GM12864 (cell line): Measurements from ENCODE around the gene MAP2K5.

Experiments used
- DNase-seq: peaks from one replicate; pipeline ENCODE4 v3.0.0-alpha.2; 2011; ENCODE audit warnings: low read depth
- H3K4me3 ChIP-seq: 2 replicates; pipeline ENCODE4 v1.5.1; 2011; ENCODE audit warnings: mild to moderate bottlenecking, low read depth, low read length, control low read depth
- TF ChIP-seq, protein P1 (sequence below): IDR thresholded peaks from 2 replicates; pipeline ENCODE4 v1.5.1; 2011; ENCODE audit warnings: low read depth, mild to moderate bottlenecking, moderate library complexity, low read length, control low read depth, inconsistent platforms; ENCODE audit errors: missing control alignments

MAP2K5 gene

DNA sequence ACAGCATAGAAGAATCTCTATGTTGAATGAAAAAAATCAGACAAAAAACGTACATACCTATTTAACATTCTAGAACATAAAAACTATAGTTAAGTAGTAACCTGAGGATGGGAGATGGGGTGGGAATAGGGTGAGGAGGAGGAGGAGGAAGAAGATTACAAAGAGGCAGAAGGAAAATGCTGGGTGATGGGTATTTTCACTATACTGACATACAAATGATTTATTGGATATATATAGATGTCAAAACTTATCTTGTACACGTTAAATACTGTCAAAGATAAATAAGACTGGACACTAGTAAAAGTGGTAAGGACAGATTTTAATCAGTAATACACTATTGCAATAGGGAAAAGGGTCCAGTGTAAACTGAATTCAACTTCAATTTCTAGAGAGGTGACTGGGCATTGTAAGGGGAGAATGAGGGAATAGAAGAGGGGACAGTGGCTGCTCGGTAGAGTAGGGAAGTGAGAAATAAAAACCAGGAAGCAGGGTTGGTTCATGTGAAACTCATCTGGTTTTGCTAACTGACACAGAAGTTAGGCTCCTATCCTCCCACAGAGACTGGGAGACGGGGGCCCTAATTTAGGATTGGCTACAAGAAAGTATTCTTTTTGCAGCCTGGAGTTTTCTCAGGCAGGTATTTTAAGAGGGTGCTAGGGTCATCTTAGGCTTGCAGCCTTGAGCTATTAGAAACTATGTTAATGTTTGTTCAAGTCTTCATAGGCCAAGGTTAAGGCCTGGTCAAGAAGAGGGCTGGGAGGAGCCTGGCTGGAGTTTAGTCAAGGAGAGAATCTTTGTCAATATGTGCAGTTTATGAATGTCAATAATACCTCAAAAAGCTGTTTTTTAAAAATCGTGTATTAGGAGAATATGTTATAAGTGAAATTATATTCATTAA is 36.6 kb upstream of the MAP2K5 start:
- TF ChIP-seq, protein P1, sequence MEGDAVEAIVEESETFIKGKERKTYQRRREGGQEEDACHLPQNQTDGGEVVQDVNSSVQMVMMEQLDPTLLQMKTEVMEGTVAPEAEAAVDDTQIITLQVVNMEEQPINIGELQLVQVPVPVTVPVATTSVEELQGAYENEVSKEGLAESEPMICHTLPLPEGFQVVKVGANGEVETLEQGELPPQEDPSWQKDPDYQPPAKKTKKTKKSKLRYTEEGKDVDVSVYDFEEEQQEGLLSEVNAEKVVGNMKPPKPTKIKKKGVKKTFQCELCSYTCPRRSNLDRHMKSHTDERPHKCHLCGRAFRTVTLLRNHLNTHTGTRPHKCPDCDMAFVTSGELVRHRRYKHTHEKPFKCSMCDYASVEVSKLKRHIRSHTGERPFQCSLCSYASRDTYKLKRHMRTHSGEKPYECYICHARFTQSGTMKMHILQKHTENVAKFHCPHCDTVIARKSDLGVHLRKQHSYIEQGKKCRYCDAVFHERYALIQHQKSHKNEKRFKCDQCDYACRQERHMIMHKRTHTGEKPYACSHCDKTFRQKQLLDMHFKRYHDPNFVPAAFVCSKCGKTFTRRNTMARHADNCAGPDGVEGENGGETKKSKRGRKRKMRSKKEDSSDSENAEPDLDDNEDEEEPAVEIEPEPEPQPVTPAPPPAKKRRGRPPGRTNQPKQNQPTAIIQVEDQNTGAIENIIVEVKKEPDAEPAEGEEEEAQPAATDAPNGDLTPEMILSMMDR: no peak
- DNase-seq: no peak
- no peak overlapping the region for H3K4me3 ChIP-seq

DNA sequence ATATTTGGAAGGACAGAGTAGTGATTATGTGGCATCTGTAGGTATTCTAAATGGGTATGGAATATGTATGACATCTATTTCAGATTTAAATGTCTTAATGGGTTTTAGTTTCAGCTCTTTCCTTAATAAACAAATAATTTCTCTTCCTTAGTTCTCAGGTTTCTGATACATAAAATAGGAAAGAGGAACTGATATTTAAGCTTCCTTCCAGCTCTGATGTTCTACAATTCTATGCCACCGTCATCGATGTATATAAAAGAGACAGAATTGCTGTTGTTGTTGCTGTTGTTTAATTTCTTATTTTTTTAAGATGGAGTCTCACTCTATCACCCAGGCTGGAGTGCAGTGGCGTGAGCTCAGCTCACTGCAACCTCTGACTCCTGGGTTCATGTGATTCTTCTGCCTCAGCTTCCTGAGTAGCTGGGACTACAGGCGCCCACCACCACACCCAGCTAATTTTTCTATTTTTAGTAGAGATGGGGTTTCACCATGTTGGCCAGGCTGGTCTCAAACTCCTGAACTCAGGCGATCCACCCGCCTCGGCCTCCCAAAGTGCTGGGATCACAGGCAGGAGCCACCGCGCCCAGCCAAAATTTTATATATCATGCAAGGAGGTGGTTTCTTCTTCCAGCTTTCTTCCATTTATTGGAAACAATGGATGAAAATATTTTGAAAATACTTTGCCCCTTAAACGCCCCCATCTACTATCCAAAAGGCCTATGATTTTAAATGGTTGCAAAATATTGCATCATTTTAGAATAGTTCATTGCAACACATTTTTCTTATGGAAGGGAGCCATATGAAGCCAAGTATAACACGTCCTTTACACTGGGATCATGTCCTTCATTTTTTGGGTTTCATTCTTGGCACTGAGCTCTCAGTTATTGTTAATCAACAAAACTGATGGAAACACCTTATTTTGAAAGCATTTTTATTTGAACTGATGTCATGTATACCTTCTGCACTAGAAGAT is 35.4 kb upstream of the MAP2K5 start:
- DNase-seq: no peak
- TF ChIP-seq, protein P1: no peak

DNA sequence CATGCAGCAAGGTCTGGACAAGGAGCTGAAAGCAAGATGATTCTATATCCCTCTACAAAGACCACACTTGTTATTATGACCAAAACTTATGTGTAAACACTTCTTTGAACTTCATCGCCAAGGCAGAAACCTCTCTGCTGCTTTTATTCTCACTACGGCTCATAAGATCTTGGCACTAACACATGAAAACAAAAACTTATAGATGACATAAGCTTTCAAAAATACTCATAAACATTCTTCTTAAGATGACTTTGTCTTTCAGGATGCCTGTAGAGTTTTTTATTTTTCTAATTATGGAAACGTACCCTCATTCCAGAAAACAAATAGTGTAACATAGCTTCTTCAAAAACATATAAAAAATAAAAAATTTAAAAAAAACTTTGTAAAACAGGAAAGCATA is 34.1 kb upstream of the MAP2K5 start:
- TF ChIP-seq, protein P1: no peak
- DNase-seq: no peak
- H3K4me3 ChIP-seq: no peak overlapping the region

More for the DNA sequence above, 35.4 kb upstream of the MAP2K5 start:
- no peak overlapping the region for H3K4me3 ChIP-seq

DNA sequence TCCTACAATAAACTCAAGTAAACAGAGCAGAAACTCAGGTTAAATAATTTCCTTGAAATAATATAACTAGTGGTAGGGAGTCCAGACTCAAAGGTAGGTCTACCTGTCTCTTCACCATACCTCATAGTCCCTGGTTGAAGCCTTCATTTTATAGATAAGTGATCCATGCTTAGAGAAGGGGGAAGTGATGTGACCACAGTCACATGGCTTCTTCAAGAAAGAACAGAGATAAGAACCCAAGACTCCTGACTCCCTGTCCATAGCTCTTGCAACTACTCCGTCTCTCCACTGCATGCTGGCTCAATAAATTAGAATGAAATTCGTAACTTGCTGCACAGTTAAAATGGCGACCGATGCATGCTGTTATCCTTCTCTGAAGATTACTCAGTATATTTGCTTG is 32.6 kb upstream of the MAP2K5 start:
- TF ChIP-seq, protein P1: no peak
- no peak overlapping the region for H3K4me3 ChIP-seq
- DNase-seq: no peak

DNA sequence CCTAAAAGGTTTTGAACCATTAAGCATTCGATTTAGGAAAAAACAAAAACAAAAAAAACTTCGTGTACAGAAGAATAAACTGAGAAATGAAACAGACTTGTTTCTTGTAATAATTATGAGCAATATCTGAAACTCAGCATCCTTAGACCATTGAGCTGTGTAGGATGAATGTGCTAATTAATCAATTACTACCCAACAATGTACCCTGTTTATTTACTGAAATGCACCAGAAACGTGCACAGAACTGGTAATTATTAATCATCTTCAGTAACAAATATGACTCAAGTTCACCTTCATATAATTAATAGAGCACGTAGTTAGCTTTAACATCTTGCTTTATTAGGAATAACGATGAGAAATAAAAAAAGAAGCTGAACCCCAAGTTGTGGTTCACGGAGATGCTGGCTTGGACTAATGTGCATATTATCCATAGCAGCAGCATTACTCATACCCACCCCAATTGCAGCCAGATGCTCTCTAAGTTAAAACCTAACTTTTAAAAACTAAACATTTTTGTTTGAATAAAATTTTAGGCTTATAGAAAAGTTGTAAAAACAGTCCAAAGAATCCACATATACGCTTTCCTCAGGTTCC is 31.8 kb upstream of the MAP2K5 start:
- H3K4me3 ChIP-seq: no peak overlapping the region
- no peak for DNase-seq
- TF ChIP-seq, protein P1: no peak

DNA sequence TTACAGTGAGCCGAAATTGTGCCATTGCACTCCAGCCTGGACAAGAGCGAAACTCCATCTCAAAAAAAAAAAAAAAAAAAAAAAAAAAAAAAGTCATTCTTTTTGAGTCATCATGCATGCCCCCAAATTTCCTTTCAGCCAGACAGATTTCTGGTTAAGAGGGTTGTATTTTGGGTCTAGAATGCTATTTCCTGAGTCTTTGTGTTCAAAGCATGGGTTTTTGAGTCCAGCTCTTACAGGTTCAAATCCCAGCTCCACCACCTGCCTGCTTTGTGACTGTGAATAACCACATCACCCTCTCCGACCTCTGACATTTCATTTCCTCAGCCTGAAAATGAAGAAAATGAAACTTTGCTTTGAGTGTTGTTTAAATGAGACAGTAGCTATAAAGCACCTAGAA is 30.9 kb upstream of the MAP2K5 start:
- DNase-seq: no peak
- H3K4me3 ChIP-seq: no peak overlapping the region
- TF ChIP-seq, protein P1: no peak
